Cerebellar cortex (tissue), 1 donor: ENCODE data around the gene CCNJ.
A peak's percentile ranks its signal among the peaks of the same experiment; 100 is the strongest.

Source experiments
- DNase-seq: peaks from one replicate; pipeline ENCODE4 v3.0.0-alpha.2; 2015; ENCODE audit warnings: low spot score

The CCNJ gene

GRCh38 chr10:96056787-96057186 is 13.4 kb downstream of the CCNJ start:
- DNase-seq, result no peak

- no peak for DNase-seq
Observed at GRCh38 chr10:96061232-96061631, 17.8 kb downstream of the CCNJ start.

GRCh38 chr10:96072674-96073073 is 29.3 kb downstream of the CCNJ start:
- no peak for DNase-seq

GRCh38 chr10:96073722-96074121 is 30.3 kb downstream of the CCNJ start:
- no peak for DNase-seq

- DNase-seq, result no peak
Observed at GRCh38 chr10:96074776-96075175, 31.4 kb downstream of the CCNJ start.

GRCh38 chr10:96075977-96076376 is 32.6 kb downstream of the CCNJ start:
- DNase-seq, result no peak

- DNase-seq, result no peak
Observed at GRCh38 chr10:96077156-96077555, 33.8 kb downstream of the CCNJ start.

GRCh38 chr10:96082153-96082552 is 38.8 kb downstream of the CCNJ start:
- DNase-seq, result no peak

- DNase-seq, result no peak
Observed at GRCh38 chr10:96082748-96083147, 39.4 kb downstream of the CCNJ start.

- no peak for DNase-seq
Observed at GRCh38 chr10:96089116-96089515, 45.7 kb downstream of the CCNJ start.

- peak; percentile 89 for DNase-seq
Observed at GRCh38 chr10:96089670-96090462, 46.5 kb downstream of the CCNJ start.

GRCh38 chr10:96090463-96090800 is 47.0 kb downstream of the CCNJ start:
- DNase-seq, result no peak

- DNase-seq, result no peak
Observed at GRCh38 chr10:96092999-96093767, 49.8 kb downstream of the CCNJ start.

- DNase-seq, result no peak
Observed at GRCh38 chr10:96093948-96094347, 50.6 kb downstream of the CCNJ start.

- DNase-seq, result no peak
Observed at GRCh38 chr10:96096958-96097357, 53.6 kb downstream of the CCNJ start.

- no peak for DNase-seq
Observed at GRCh38 chr10:96097865-96098264, 54.5 kb downstream of the CCNJ start.

- no peak for DNase-seq
Observed at GRCh38 chr10:96107623-96108038, 64.2 kb downstream of the CCNJ start.
